Measurements from ENCODE around the gene KIF25.
"Not testable (repeated sequence)": the region's sequence is repeated elsewhere in the genome, so short reads cannot be mapped to it uniquely, and the experiment has no call there.

KIF25 gene

GRCh38 chr6:168073937-168074730, 76.7 kb downstream of the KIF25 start:
- no peak for DNase-seq

- DNase-seq: no peak
These were observed 77.7 kb downstream of the KIF25 start for GRCh38 chr6:168075216-168075615.

- DNase-seq: no peak
These were observed 78.3 kb downstream of the KIF25 start for GRCh38 chr6:168075787-168076202.

GRCh38 chr6:168077401-168077800, 79.9 kb downstream of the KIF25 start:
- DNase-seq: not testable (repeated sequence)

GRCh38 chr6:168078175-168078942, 80.9 kb downstream of the KIF25 start:
- peak; percentile 71 for DNase-seq

- peak; percentile 51 for DNase-seq
These were observed 81.5 kb downstream of the KIF25 start, which contains the start of gene FRMD1 for GRCh38 chr6:168078943-168079405. TSS of gene FRMD1 (minus strand) at chr6:168079212. CDS start at chr6:168079094, 118 bp downstream.

- DNase-seq: no peak
These were observed 83.1 kb downstream of the KIF25 start for GRCh38 chr6:168080393-168081077.

- DNase-seq: no peak
These were observed 84.5 kb downstream of the KIF25 start for GRCh38 chr6:168081858-168082546.

GRCh38 chr6:168082860-168083513, 85.5 kb downstream of the KIF25 start:
- DNase-seq: no peak

GRCh38 chr6:168083514-168083885, 86.0 kb downstream of the KIF25 start:
- no peak for DNase-seq

GRCh38 chr6:168084465-168085160, 87.1 kb downstream of the KIF25 start:
- DNase-seq: no peak

GRCh38 chr6:168086066-168086465, 88.6 kb downstream of the KIF25 start:
- DNase-seq: no peak

GRCh38 chr6:168086616-168087015, 89.1 kb downstream of the KIF25 start:
- no peak for DNase-seq

GRCh38 chr6:168087436-168088160, 90.1 kb downstream of the KIF25 start:
- no peak for DNase-seq

- DNase-seq: peak; percentile 86
These were observed 90.9 kb downstream of the KIF25 start for GRCh38 chr6:168088161-168089053.

- no peak for DNase-seq
These were observed 92.0 kb downstream of the KIF25 start for GRCh38 chr6:168089186-168090063.

GRCh38 chr6:168090064-168090690, 92.7 kb downstream of the KIF25 start:
- no peak for DNase-seq

- no peak for DNase-seq
These were observed 93.2 kb downstream of the KIF25 start for GRCh38 chr6:168090706-168091105.
